ENCODE data around the gene LCA5. TPM values are rescaled to one million over a fixed set of nuclear protein-coding genes. Genes with fewer than 3 reads are reported as not detected.
"Not testable (repeated sequence)": the region's sequence is repeated elsewhere in the genome, so short reads cannot be mapped to it uniquely, and the experiment has no call there.

LCA5 gene
- total RNA-seq, 1 donor from 2014 or later, result 4.3 TPM

DNA sequence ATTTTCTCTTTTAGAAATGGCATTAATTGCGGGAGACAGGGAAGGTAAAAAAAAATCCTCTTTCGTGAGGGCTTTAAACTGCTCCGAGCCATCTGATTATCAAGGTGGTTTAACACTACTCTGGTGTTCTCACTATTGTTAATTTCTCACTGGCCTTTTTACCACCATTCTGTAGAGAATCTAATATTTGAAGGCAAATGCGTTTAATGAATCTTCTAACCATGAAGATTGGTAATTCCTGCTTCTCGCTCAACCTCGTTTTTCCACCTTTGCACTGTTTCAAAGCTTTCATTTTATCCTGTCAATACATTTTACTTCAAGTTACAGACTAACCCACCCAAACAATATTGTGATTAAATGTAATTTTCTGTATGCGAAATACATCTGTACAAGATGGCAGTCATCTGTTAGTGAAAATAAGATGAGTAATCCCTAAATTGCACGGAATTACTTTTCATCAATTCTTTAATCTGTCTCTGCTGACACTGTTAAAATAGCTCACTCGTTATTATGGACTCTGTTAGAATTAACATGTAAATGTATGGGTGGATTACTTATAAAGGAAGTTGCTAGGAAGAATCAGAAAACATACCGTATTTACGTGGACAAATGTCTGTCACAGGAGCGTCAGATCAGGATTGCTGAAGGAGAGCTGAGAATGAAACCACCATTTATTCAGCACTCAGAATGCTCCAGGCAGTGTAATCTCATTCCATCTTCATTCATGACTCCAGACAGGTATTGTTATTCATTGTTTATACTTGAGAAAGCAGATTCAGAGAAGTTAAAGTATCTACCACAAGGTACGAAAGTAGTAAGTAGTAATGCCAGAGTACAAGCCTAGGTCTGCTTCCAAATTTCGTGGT, 1.1 kb upstream of the LCA5 start:
- Mint-ChIP-seq H3K9me3 (ENCODE audit: unreplicated experiment) (no peaks in the 10 kb centered on the region), H3K4me3 (ENCODE audit: unreplicated experiment) (no peak overlapping the region), H3K4me1 (ENCODE audit: unreplicated experiment) (peaks cover 6% of the 10 kb centered on the region), H3K27ac (ENCODE audit: unreplicated experiment) (no peak overlapping the region), H3K27me3 (ENCODE audit: unreplicated experiment) (peaks cover 3% of the 10 kb centered on the region), H3K36me3 (ENCODE audit: unreplicated experiment) (peaks cover 11% of the 10 kb centered on the region)
- no peak for DNase-seq (ENCODE audit: extremely low spot score, unreplicated experiment)
- TF ChIP-seq CTCF (IDR thresholded peaks at IDR 0.05), result no peak

GRCh38 chr6:79536585-79536953, 661 bp downstream of the LCA5 start:
- no peak overlapping the region for H3K27ac Mint-ChIP-seq (ENCODE audit: unreplicated experiment)
- H3K36me3 Mint-ChIP-seq (ENCODE audit: unreplicated experiment), result peaks cover 7% of the 10 kb centered on the region
- H3K27me3 Mint-ChIP-seq (ENCODE audit: unreplicated experiment), result peaks cover 3% of the 10 kb centered on the region
- DNase-seq (ENCODE audit: extremely low spot score, unreplicated experiment), result no peak
- H3K4me1 Mint-ChIP-seq (ENCODE audit: unreplicated experiment), result peaks cover 6% of the 10 kb centered on the region
- H3K9me3 Mint-ChIP-seq (ENCODE audit: unreplicated experiment), result no peaks in the 10 kb centered on the region
- no peak for TF ChIP-seq CTCF (IDR thresholded peaks at IDR 0.05)
- H3K4me3 Mint-ChIP-seq (ENCODE audit: unreplicated experiment), result no peak overlapping the region

- H3K4me3 Mint-ChIP-seq (ENCODE audit: unreplicated experiment); H3K36me3 Mint-ChIP-seq (ENCODE audit: unreplicated experiment); H3K27ac Mint-ChIP-seq (ENCODE audit: unreplicated experiment); DNase-seq (ENCODE audit: extremely low spot score, unreplicated experiment); H3K9me3 Mint-ChIP-seq (ENCODE audit: unreplicated experiment); H3K27me3 Mint-ChIP-seq (ENCODE audit: unreplicated experiment); H3K4me1 Mint-ChIP-seq (ENCODE audit: unreplicated experiment): not testable (repeated sequence)
Measured at GRCh38 chr6:79529567-79529966, 7.7 kb downstream of the LCA5 start.

DNA sequence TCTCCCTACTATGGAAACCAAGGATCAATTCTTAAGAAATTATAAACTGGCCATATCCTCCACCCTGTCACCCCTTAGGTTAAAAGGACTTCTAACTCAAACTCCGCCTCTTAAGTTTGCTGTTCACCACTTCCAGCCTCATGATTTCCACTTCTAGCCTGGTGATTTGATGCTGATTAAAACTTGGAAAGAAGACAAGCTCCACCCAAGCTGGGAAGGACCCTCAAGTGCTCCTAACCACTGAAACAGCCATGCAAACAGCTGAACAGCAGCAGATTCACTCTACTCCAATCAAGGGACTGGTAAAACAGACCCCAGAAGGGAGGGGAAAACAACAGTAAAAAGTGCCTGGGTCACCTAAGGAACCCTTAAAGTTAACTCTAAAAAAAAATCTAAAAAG, 10.3 kb downstream of the LCA5 start:
- Mint-ChIP-seq H3K36me3 (ENCODE audit: unreplicated experiment) (peaks cover 5% of the 10 kb centered on the region), H3K27ac (ENCODE audit: unreplicated experiment) (no peak overlapping the region), H3K4me3 (ENCODE audit: unreplicated experiment) (no peak overlapping the region), H3K27me3 (ENCODE audit: unreplicated experiment) (no peaks in the 10 kb centered on the region), H3K4me1 (ENCODE audit: unreplicated experiment) (peaks cover 4% of the 10 kb centered on the region), H3K9me3 (ENCODE audit: unreplicated experiment) (peaks cover 6% of the 10 kb centered on the region)
- no peak for TF ChIP-seq CTCF (IDR thresholded peaks at IDR 0.05)
- DNase-seq (ENCODE audit: extremely low spot score, unreplicated experiment), result no peak

DNA sequence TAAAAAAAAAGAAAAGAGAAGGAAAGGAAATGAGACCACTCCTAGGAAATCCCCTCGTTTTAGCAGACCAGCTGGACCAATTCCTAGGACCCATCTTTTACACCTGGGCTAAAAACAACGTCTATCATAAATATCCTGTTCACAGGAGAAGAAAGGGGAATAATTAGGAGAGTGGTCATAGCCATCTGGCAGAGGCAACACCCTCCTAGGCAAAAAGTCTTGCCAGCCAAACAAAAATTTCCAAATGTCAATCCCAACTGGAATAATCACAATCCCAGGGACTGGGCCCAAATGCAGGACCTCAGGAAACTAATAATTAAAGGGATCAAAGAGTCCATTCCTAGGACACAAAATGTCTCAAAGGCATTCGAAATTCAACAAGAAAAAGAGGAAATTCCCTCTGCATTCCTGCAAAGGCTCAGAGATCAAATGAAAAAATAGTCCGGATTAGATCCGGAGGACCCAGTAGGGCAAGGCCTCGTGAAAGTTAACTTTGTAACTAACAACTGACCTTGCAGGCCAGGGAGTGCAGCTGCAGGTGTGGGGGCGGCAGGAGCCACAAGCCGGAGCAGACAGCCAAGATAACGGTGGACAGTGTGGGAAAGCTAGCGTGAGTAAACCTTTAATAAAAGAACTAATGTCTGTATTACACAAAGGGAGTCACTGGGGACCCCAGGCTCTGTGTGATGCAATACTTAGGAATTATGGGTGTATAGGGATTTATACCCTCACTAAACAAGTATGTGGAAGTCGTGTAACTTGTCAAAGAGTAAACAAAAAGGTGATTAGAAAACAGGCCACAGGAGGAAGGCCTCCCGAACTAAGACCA, 11.7 kb downstream of the LCA5 start:
- Mint-ChIP-seq H3K27ac (ENCODE audit: unreplicated experiment) (no peak overlapping the region), H3K4me3 (ENCODE audit: unreplicated experiment) (no peak overlapping the region), H3K4me1 (ENCODE audit: unreplicated experiment) (peaks cover 4% of the 10 kb centered on the region), H3K36me3 (ENCODE audit: unreplicated experiment) (peaks cover 5% of the 10 kb centered on the region), H3K9me3 (ENCODE audit: unreplicated experiment) (peaks cover 6% of the 10 kb centered on the region), H3K27me3 (ENCODE audit: unreplicated experiment) (no peaks in the 10 kb centered on the region)
- no peak for DNase-seq (ENCODE audit: extremely low spot score, unreplicated experiment)
- no peak for TF ChIP-seq CTCF (IDR thresholded peaks at IDR 0.05)
